H1 (cell line): ENCODE results near the gene RAD51C. TPM values are rescaled to one million over a fixed set of nuclear protein-coding genes. Genes with fewer than 3 reads are reported as not detected.

Experiments
- CBX8 ChIP-seq: fragments of 300-800, 300-1000 bp; sonication (generic); IDR thresholded peaks from 2 replicates; pipeline ENCODE4 v1.7.1; 2016; ENCODE audit warnings: low read depth, low read length, borderline replicate concordance
- CEBPB ChIP-seq: IDR thresholded peaks from 2 replicates; pipeline ENCODE4 v1.6.1; 2012; ENCODE audit warnings: low read depth, low read length
- KDM1A ChIP-seq: fragments of 200-600, 300-600 bp; sonication (generic); IDR thresholded peaks from 2 replicates; pipeline ENCODE4 v1.7.1; 2016; ENCODE audit warnings: mild to moderate bottlenecking, low read length, borderline replicate concordance
- NANOG ChIP-seq: IDR thresholded peaks from 2 replicates; pipeline ENCODE4 v1.6.1; 2011; ENCODE audit warnings: low read length, low read depth, mild to moderate bottlenecking, inconsistent platforms; ENCODE audit not compliant: insufficient read depth, poor library complexity, severe bottlenecking
- POLR2AphosphoS5 ChIP-seq: IDR thresholded peaks from 2 replicates; pipeline ENCODE4 v1.6.1; 2011; ENCODE audit warnings: low read depth, low read length
- SAP30 ChIP-seq: fragments of 300-600 bp; sonication (generic); IDR thresholded peaks from 2 replicates; pipeline ENCODE4 v1.7.1; 2012; ENCODE audit warnings: low read length, moderate library complexity, mild to moderate bottlenecking, inconsistent platforms; ENCODE audit not compliant: insufficient read depth, insufficient replicate concordance
- polyA plus RNA-seq, 7 experiments: library from polyadenylated mRNA; depleted of rRNA in 3 of 7; stranded (reverse) in 5 of 7; unstranded in 2 of 7; fragments of >200 nt in 5 of 7; fragments of 200-250 nt in 2 of 7; gene quantifications; 1 replicate in 5 of 7; 2 replicates in 1 of 7; 4 replicates in 1 of 7; pipeline versions ENCODE4 v1.2.1 to v1.2.3, GENCODE V29; 2011 to 2013; ENCODE audit warnings: missing spikeins in 2 of 7, mixed read lengths in 2 of 7
- total RNA-seq: library from RNA; stranded (reverse); fragmentation: NEBNext Ultra II Directional; extraction: Animal tissue kit (Norgen Biotek cat#: 25700); gene quantifications from 2 replicates; pipeline ENCODE4 v1.2.1, GENCODE V29; 2021
- TF ChIP-seq, protein P1 (sequence below): IDR thresholded peaks from 2 replicates; pipeline ENCODE4 v1.6.1; 2012; ENCODE audit warnings: inconsistent platforms

Gene RAD51C
- total and polyA plus RNA-seq, 2 of the 8 experiments (the other 6 are each of a cell fraction or from before 2014, with no cell fraction given) = 10.4 to 21.7 TPM

DNA sequence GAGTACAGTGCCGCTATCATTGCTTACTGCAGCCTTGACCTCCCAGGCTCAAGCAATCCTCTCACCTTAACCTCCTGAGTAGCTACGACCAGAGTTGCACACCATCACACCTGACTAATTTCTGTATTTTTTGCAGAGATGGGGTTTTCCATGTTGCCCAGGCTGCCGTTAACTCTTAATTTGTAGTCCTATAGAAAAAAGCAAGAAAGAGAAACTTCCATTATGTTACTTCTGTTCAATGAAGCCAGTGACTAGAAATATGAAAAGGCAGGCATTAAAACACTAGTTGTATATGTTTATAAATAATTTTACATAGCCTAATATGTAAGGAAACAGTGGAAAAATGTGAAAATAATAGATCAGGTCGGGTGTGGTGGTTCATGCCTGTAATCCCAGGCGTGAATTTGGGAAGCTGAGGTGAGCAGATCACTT is 9.7 kb downstream of the RAD51C start (continued):
- no peak for TF ChIP-seq CBX8
- TF ChIP-seq KDM1A = no peak
- TF ChIP-seq, protein P1, sequence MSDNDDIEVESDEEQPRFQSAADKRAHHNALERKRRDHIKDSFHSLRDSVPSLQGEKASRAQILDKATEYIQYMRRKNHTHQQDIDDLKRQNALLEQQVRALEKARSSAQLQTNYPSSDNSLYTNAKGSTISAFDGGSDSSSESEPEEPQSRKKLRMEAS = no peak
- no peak for TF ChIP-seq POLR2AphosphoS5
- TF ChIP-seq NANOG = no peak
- TF ChIP-seq SAP30 = no peak
- no peak for TF ChIP-seq CEBPB
